ENCODE data around the gene TCTA. TPM values are rescaled to one million over a fixed set of nuclear protein-coding genes. Genes with fewer than 3 reads are reported as not detected.

Gene TCTA, protein sequence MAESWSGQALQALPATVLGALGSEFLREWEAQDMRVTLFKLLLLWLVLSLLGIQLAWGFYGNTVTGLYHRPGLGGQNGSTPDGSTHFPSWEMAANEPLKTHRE
- 16.7 TPM for total RNA-seq

DNA sequence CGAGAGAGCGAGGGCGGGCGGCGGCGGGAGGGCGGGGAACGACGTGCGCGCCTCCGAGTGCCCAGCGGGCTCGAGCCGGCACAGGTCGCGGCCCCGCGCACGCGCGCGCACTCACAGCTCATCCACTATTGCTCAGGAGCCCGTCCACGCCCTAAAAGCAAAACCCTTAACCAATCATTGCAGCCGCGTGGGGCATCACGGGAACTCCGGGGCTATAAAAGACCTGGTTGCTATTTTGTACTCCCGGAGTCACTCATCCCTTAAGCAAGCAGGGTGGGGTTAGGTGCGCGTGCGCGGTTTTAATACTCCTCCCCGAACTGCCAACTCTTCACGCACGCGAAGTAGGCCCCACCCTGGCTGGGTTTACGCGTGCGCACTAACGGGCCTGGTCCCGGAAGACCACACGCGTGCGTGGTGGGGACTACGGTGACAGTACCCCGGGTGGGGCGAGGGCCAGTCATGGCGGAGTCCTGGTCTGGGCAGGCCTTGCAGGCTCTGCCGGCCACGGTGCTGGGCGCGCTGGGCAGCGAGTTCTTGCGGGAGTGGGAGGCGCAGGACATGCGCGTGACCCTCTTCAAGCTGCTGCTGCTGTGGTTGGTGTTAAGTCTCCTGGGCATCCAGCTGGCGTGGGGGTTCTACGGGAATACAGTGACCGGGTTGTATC lies at the start of gene TCTA, which contains the start of gene RHOA:
TCTA (plus strand) TSS at position 456 of the 664 bp plus-strand sequence; CDS start at position 460, 4 bp downstream.
RHOA (minus strand) TSS at position 9 of the 664 bp plus-strand sequence. CDS start 36,387 bp downstream, outside the sequence.
- Histone ChIP-seq H3K27me3 (no peaks in the 10 kb centered on the region), H3K4me3 (peak within 1 kb of the TSS; percentile 87 to 89), H3K4me1 (peaks cover 65% of the 10 kb centered on the region), H3K36me3 (no peaks in the 10 kb centered on the region), H3K27ac (peak within 1 kb of the TSS; percentile 95), H3K9me3 (no peaks in the 10 kb centered on the region)
- DNase-seq (ENCODE audit: extremely low spot score in 2 of 2), result peak; percentile 98 to 100
- intact Hi-C loops (cut with DNase I), result no loop called here
- TF ChIP-seq, protein P1, sequence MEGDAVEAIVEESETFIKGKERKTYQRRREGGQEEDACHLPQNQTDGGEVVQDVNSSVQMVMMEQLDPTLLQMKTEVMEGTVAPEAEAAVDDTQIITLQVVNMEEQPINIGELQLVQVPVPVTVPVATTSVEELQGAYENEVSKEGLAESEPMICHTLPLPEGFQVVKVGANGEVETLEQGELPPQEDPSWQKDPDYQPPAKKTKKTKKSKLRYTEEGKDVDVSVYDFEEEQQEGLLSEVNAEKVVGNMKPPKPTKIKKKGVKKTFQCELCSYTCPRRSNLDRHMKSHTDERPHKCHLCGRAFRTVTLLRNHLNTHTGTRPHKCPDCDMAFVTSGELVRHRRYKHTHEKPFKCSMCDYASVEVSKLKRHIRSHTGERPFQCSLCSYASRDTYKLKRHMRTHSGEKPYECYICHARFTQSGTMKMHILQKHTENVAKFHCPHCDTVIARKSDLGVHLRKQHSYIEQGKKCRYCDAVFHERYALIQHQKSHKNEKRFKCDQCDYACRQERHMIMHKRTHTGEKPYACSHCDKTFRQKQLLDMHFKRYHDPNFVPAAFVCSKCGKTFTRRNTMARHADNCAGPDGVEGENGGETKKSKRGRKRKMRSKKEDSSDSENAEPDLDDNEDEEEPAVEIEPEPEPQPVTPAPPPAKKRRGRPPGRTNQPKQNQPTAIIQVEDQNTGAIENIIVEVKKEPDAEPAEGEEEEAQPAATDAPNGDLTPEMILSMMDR (IDR thresholded peaks at IDR 0.05), result peak in 1 of 3 experiments; percentile 20
- TF ChIP-seq POLR2AphosphoS5 (IDR thresholded peaks at IDR 0.05; ENCODE audit: insufficient read depth in 1 of 2, low read depth in 1 of 2) (peak; percentile 99), POLR2A (IDR thresholded peaks at IDR 0.05) (peak in 1 of 2 donors; percentile 65)

DNA sequence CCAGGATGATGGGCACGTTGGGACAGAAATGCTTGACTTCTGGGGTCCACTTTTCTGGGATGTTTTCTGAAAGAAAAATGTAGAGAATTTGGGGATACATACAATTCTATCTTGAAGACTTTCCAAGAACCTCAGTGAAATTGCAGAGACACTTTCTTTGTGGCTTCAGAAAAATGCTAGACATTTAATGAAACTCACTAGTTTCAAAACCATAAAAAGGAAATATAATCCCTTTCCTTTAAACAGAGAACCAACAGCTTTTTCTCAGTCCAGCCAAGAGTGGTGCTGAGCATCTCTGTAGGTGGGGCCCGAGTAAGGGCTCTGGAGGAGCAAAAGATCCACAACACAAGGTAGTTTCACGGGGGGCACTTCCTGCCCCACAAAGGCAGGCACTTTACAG lies 49.7 kb upstream of the TCTA start:
- H3K4me3 ChIP-seq, result no peak overlapping the region
- peaks cover 14% of the 10 kb centered on the region for H3K4me1 ChIP-seq
- H3K27ac ChIP-seq, result no peak overlapping the region
- no peak for DNase-seq (ENCODE audit: extremely low spot score in 2 of 2)
- intact Hi-C loops (cut with DNase I), result no loop called here
- no peaks in the 10 kb centered on the region for H3K27me3 ChIP-seq
- TF ChIP-seq, protein P1 (IDR thresholded peaks at IDR 0.05), result no peak
- TF ChIP-seq POLR2A (IDR thresholded peaks at IDR 0.05) (no peak), POLR2AphosphoS5 (IDR thresholded peaks at IDR 0.05; ENCODE audit: insufficient read depth in 1 of 2, low read depth in 1 of 2) (no peak)
- H3K36me3 ChIP-seq, result peaks cover 0 to 59% of the 10 kb centered on the region in 2 donors
- H3K9me3 ChIP-seq, result no peaks in the 10 kb centered on the region

DNA sequence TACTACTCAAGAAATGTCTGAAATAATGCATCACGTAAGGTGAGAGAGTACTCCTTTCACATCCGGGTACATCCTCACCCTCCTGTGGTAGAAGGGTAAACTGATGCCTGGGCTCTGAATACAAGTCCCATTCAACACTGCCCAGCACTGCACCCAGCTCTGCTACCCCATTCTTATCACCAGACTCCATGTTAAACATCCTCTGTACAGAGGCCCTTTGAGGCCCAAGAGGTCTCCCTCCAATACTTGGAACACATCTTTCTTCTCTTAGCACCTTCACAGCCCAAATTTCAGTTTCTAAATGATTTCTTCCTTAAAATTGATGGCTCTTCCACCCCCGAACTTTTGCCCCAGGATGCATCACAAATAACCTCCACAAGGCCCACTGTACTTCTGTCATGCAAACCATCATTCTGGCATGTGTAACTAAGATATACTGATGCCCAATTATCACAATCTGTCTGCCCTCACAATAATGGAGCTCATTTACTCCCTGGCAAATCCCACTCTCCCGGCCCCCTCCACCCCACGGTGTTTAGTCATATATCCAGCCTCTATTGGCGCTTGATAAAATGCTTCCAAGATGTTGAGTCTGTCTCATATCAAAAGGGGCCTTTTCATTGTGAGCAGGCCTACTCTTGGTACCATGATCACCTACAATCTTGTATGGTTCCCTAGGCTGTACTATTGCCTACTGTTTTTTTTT lies 41.5 kb upstream of the TCTA start:
- no peaks in the 10 kb centered on the region for H3K27me3 ChIP-seq
- TF ChIP-seq, protein P1 (IDR thresholded peaks at IDR 0.05), result no peak
- TF ChIP-seq POLR2A (IDR thresholded peaks at IDR 0.05) (no peak), POLR2AphosphoS5 (IDR thresholded peaks at IDR 0.05; ENCODE audit: insufficient read depth in 1 of 2, low read depth in 1 of 2) (no peak)

DNA sequence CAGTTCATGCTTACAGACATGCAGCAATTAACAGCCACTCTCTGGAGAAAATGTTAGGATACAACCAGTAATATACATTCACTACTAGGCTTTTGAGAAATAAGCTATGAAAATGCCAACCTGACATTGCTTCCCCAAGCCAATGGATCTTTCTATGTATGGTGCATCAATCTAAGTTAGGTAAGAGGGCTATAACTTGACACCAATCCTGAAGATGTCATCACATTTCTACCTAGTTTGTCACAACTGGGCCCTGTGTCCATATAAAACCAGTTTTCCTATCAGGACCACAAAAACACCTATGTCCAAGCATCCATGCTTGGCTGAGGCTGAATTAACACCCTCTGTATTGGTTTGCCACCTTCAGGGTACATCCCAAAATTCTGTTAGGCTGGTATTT lies 40.3 kb upstream of the TCTA start:
- TF ChIP-seq POLR2AphosphoS5 (IDR thresholded peaks at IDR 0.05; ENCODE audit: insufficient read depth in 1 of 2, low read depth in 1 of 2) (no peak), POLR2A (IDR thresholded peaks at IDR 0.05) (no peak)
- TF ChIP-seq, protein P1 (IDR thresholded peaks at IDR 0.05), result no peak
- DNase-seq (ENCODE audit: extremely low spot score in 2 of 2), result no peak
- no peaks in the 10 kb centered on the region for H3K27me3 ChIP-seq
- H3K4me3 ChIP-seq, result no peak overlapping the region
- H3K27ac ChIP-seq, result no peak overlapping the region
- H3K36me3 ChIP-seq, result peaks cover 0 to 57% of the 10 kb centered on the region in 2 donors
- no peaks in the 10 kb centered on the region for H3K9me3 ChIP-seq
- peaks cover 3% of the 10 kb centered on the region for H3K4me1 ChIP-seq
- intact Hi-C loops (cut with DNase I), result no loop called here

More for the DNA sequence above, 41.5 kb upstream of the TCTA start:
- H3K4me1 ChIP-seq, result no peaks in the 10 kb centered on the region
- peaks cover 0 to 69% of the 10 kb centered on the region in 2 donors for H3K36me3 ChIP-seq
- no peak overlapping the region for H3K4me3 ChIP-seq
- DNase-seq (ENCODE audit: extremely low spot score in 2 of 2), result no peak
- H3K27ac ChIP-seq, result no peak overlapping the region
- intact Hi-C loops (cut with DNase I), result no loop called here
- H3K9me3 ChIP-seq, result no peaks in the 10 kb centered on the region
